Liver (tissue), 9 donors: ENCODE data around the gene RTF2. TPM values are rescaled to one million over a fixed set of nuclear protein-coding genes. Genes with fewer than 3 reads are reported as not detected.
"Not testable (repeated sequence)": the region's sequence is repeated elsewhere in the genome, so short reads cannot be mapped to it uniquely, and the experiment has no call there.

Experiments used
- DNase-seq: peaks from one replicate; pipeline ENCODE4 v3.0.0-alpha.2; 2017; ENCODE audit warnings: low spot score
- H3K27ac ChIP-seq, 2 donors: one replicate each; pipeline ENCODE4 v1.7.0; 2013; ENCODE audit warnings: inconsistent platforms in 2 of 2, low read length in 2 of 2, control low read depth in 1 of 2, low read depth in 1 of 2, mild to moderate bottlenecking in 1 of 2
- H3K27me3 ChIP-seq, 4 donors: one replicate each; pipeline versions ENCODE4 v1.6.1 to v1.7.0; 2013; ENCODE audit warnings: low read length in 3 of 4, inconsistent platforms in 1 of 4, mild to moderate bottlenecking in 1 of 4, moderate library complexity in 1 of 4; ENCODE audit not compliant: control insufficient read depth in 4 of 4, insufficient read depth in 4 of 4
- H3K36me3 ChIP-seq, 4 donors: one replicate each; pipeline versions ENCODE4 v1.6.1 to v1.7.0; 2013; ENCODE audit warnings: low read length in 3 of 4, mild to moderate bottlenecking in 3 of 4, low read depth in 1 of 4, moderate library complexity in 1 of 4; ENCODE audit not compliant: control insufficient read depth in 4 of 4, insufficient read depth in 3 of 4
- H3K4me1 ChIP-seq, 4 donors: one replicate each; pipeline versions ENCODE4 v1.6.1 to v1.7.0; 2013; ENCODE audit warnings: low read length in 3 of 4, mild to moderate bottlenecking in 3 of 4, moderate library complexity in 1 of 4; ENCODE audit not compliant: control insufficient read depth in 4 of 4, insufficient read depth in 4 of 4
- H3K4me3 ChIP-seq, 3 donors: one replicate each; pipeline versions ENCODE4 v1.6.1 to v1.7.0; 2013; ENCODE audit warnings: low read length in 3 of 3, control low read depth in 1 of 3, low read depth in 1 of 3, mild to moderate bottlenecking in 1 of 3
- H3K9ac ChIP-seq, 2 donors: one replicate each; pipeline ENCODE4 v1.7.0; 2013; ENCODE audit warnings: low read length in 2 of 2, mild to moderate bottlenecking in 2 of 2, moderate library complexity in 2 of 2, control low read depth in 1 of 2, low read depth in 1 of 2
- H3K9me3 ChIP-seq, 4 donors: one replicate each; pipeline versions ENCODE4 v1.6.1 to v1.7.0; 2013; ENCODE audit warnings: low read length in 3 of 4; ENCODE audit not compliant: control insufficient read depth in 4 of 4
- ATF3 ChIP-seq: IDR thresholded peaks from 2 replicates; pipeline ENCODE4 v1.6.1; 2016; ENCODE audit warnings: antibody characterized with exemption
- CTCF ChIP-seq: fragments of 150-350 bp; IDR thresholded peaks from 2 replicates; pipeline ENCODE4 v1.5.1; 2017; ENCODE audit warnings: improper control_type of control experiment, low read depth, low read length; ENCODE audit not compliant: missing input control
- EGR1 ChIP-seq, 2 donors: IDR thresholded peaks; 2 replicates each; pipeline ENCODE4 v1.6.1; 2016 to 2018; ENCODE audit warnings: antibody characterized with exemption in 2 of 2, low read depth in 2 of 2
- FOXA1 ChIP-seq: IDR thresholded peaks from 2 replicates; pipeline ENCODE4 v1.6.1; 2016; ENCODE audit warnings: antibody characterized with exemption
- FOXA2 ChIP-seq: IDR thresholded peaks from 2 replicates; pipeline ENCODE4 v1.6.1; 2016; ENCODE audit warnings: antibody characterized with exemption
- GABPA ChIP-seq, 2 donors: IDR thresholded peaks in 1 of 2; conservative IDR thresholded peaks in 1 of 2; 2 replicates each; pipeline ENCODE4 v1.6.1; 2016; ENCODE audit warnings: antibody characterized with exemption in 2 of 2, mild to moderate bottlenecking in 1 of 2, moderate library complexity in 1 of 2
- HNF4A ChIP-seq, 2 donors: conservative IDR thresholded peaks; 2 replicates each; pipeline ENCODE4 v1.6.1; 2016; ENCODE audit warnings: antibody characterized with exemption in 2 of 2, mild to moderate bottlenecking in 2 of 2
- HNF4G ChIP-seq: IDR thresholded peaks from 2 replicates; pipeline ENCODE4 v1.6.1; 2016; ENCODE audit warnings: antibody characterized with exemption
- JUND ChIP-seq, 2 donors: IDR thresholded peaks; 2 replicates each; pipeline ENCODE4 v1.6.1; 2016; ENCODE audit warnings: antibody characterized with exemption in 2 of 2
- MAX ChIP-seq: IDR thresholded peaks from 2 replicates; pipeline ENCODE4 v1.6.1; 2016; ENCODE audit warnings: antibody characterized with exemption
- NR2F2 ChIP-seq: IDR thresholded peaks from 2 replicates; pipeline ENCODE4 v1.6.1; 2016; ENCODE audit warnings: antibody characterized with exemption
- RAD21 ChIP-seq, 2 donors: IDR thresholded peaks; 2 replicates each; pipeline ENCODE4 v1.6.1; 2016; ENCODE audit warnings: antibody characterized with exemption in 2 of 2, mild to moderate bottlenecking in 2 of 2
- REST ChIP-seq: IDR thresholded peaks from 2 replicates; pipeline ENCODE4 v1.6.1; 2016; ENCODE audit warnings: antibody characterized with exemption, mild to moderate bottlenecking
- RXRA ChIP-seq, 2 donors: IDR thresholded peaks; 2 replicates each; pipeline ENCODE4 v1.6.1; 2017 to 2018; ENCODE audit warnings: antibody characterized with exemption in 2 of 2, mild to moderate bottlenecking in 1 of 2
- SP1 ChIP-seq: IDR thresholded peaks from 2 replicates; pipeline ENCODE4 v1.6.1; 2018; ENCODE audit warnings: antibody characterized with exemption, mild to moderate bottlenecking
- TAF1 ChIP-seq: conservative IDR thresholded peaks from 2 replicates; pipeline ENCODE4 v1.6.1; 2016; ENCODE audit warnings: antibody characterized with exemption, mild to moderate bottlenecking
- YY1 ChIP-seq: IDR thresholded peaks from 2 replicates; pipeline ENCODE4 v1.6.1; 2016; ENCODE audit warnings: antibody characterized with exemption, mild to moderate bottlenecking
- ZBTB33 ChIP-seq: IDR thresholded peaks from 2 replicates; pipeline ENCODE4 v1.6.1; 2016; ENCODE audit warnings: antibody characterized with exemption
- WGBS: extraction: QIAGEN DNeasy Blood & Tissue Kit; methylation state at CpG from one replicate; pipeline ENCODE4 v1.1.7; 2013; 5-methylcytosine and 5-hydroxymethylcytosine counted together
- polyA plus RNA-seq, 2 donors: library from polyadenylated mRNA; stranded (reverse) in 1 of 2; unstranded in 1 of 2; fragments of 200-250 nt in 1 of 2; fragments of >200 nt in 1 of 2; fragmentation: Nextera tagmentation in 1 of 2; extraction: Ambion mirVana in 1 of 2; gene quantifications; one replicate each; pipeline versions ENCODE4 v1.2.1 to v1.2.3, GENCODE V29; 2013 to 2015
- total RNA-seq, 2 donors: library from RNA; depleted of rRNA; stranded (reverse); fragments of >200 nt; gene quantifications; one replicate each; pipeline ENCODE4 v1.2.3, GENCODE V29; 2014
- donor health status: healthy.
- donor health status: healthy.
- donor health status: healthy.
- donor health status: healthy.
- donor health status: healthy.

The RTF2 gene
- total and polyA plus RNA-seq, 4 donors = 29.0 to 46.6 (median 35.1) TPM

- Histone ChIP-seq H3K36me3 (no peaks in the 10 kb centered on the region), H3K27ac (no peak overlapping the region), H3K4me3 (no peak overlapping the region), H3K9ac (no peak overlapping the region), H3K27me3 (no peaks in the 10 kb centered on the region), H3K9me3 (no peaks in the 10 kb centered on the region), H3K4me1 (no peaks in the 10 kb centered on the region)
- TF ChIP-seq SP1 (no peak), CTCF (no peak), HNF4A (conservative IDR thresholded peaks at IDR 0.05) (no peak), GABPA (IDR thresholded peaks at IDR 0.05 in 1 of 2, conservative IDR thresholded peaks at IDR 0.05 in 1 of 2) (no peak), ZBTB33 (no peak), NR2F2 (no peak), RXRA (IDR thresholded peaks at IDR 0.05) (no peak), MAX (no peak), FOXA1 (no peak), JUND (IDR thresholded peaks at IDR 0.05) (no peak), REST (no peak), HNF4G (no peak), YY1 (no peak), RAD21 (IDR thresholded peaks at IDR 0.05) (no peak), FOXA2 (no peak), EGR1 (IDR thresholded peaks at IDR 0.05; ENCODE audit: low read depth in 2 of 2) (no peak), ATF3 (no peak), TAF1 (no peak)
- DNase-seq = no peak
- WGBS = 96% methylated on average over 7 of the region's 7 CpGs
Observed at GRCh38 chr20:56527521-56527920, 59.1 kb downstream of the RTF2 start.

GRCh38 chr20:56532946-56533345, 64.5 kb downstream of the RTF2 start, which contains the start of gene FAM209B:
FAM209B (plus strand) TSS chr20:56533246; CDS start chr20:56533342, 96 bp downstream.
- H3K27ac ChIP-seq, H3K9me3 ChIP-seq, H3K27me3 ChIP-seq, DNase-seq, H3K9ac ChIP-seq, H3K36me3 ChIP-seq, H3K4me1 ChIP-seq, H3K4me3 ChIP-seq: not testable (repeated sequence)
- 92% methylated on average over 9 of the region's 9 CpGs for WGBS
